Activated CD4-positive, alpha-beta T cell treated with anti-CD3 and anti-CD28 coated beads, Interleukin-2, amount 10 ng/mL, durations not matched to agents 7 days and 5 days (primary cell): Measurements from ENCODE around the gene ZNF554. TPM values are rescaled to one million over a fixed set of nuclear protein-coding genes. Genes with fewer than 3 reads are reported as not detected.
"Not testable (repeated sequence)": the region's sequence is repeated elsewhere in the genome, so short reads cannot be mapped to it uniquely, and the experiment has no call there.

Experiments
- CTCF ChIA-PET: fragments of 350-600 bp; sonication (Branson Sonifier 250); formaldehyde crosslinking; loops from one replicate; lab custom pipeline; 2021; ENCODE audit warnings: antibody characterized with exemption; lab: Charles Lee
- POLR2A ChIA-PET: fragments of 350-600 bp; sonication (Branson Sonifier 250); formaldehyde crosslinking; loops from one replicate; lab custom pipeline; 2021; ENCODE audit warnings: antibody characterized with exemption; lab: Charles Lee
- DNase-seq: peaks from one replicate; pipeline ENCODE4 v3.0.0-alpha.2; 2020
- H3K27ac Mint-ChIP-seq: one replicate; pipeline ENCODE4 v1.8.0; 2021; ENCODE audit warnings: mild to moderate bottlenecking, moderate library complexity, mixed read lengths
- H3K27me3 Mint-ChIP-seq: one replicate; pipeline ENCODE4 v1.8.0; 2021; ENCODE audit warnings: mixed read lengths
- H3K36me3 Mint-ChIP-seq: one replicate; pipeline ENCODE4 v1.8.0; 2021; ENCODE audit warnings: low read depth, mixed read lengths
- H3K4me1 Mint-ChIP-seq: one replicate; pipeline ENCODE4 v1.8.0; 2021; ENCODE audit warnings: mixed read lengths
- H3K4me3 Mint-ChIP-seq: one replicate; pipeline ENCODE4 v1.8.0; 2021; ENCODE audit warnings: mild to moderate bottlenecking, moderate library complexity, mixed read lengths
- H3K9me3 Mint-ChIP-seq: one replicate; pipeline ENCODE4 v1.8.0; 2021; ENCODE audit warnings: mixed read lengths
- total RNA-seq, 2 experiments: library from RNA; stranded (reverse); gene quantifications; one replicate each; pipeline ENCODE4 v1.2.3, GENCODE V29; 2021

Gene ZNF554
- total RNA-seq, 2 experiments from 2014 or later: 4.1 to 4.6 TPM

- no peaks in the 10 kb centered on the region for H3K9me3 Mint-ChIP-seq
- H3K4me3 Mint-ChIP-seq: peak overlapping the region; percentile 91
- H3K4me1 Mint-ChIP-seq: peaks cover 58% of the 10 kb centered on the region
- no peaks in the 10 kb centered on the region for H3K27me3 Mint-ChIP-seq
- DNase-seq: no peak
- H3K27ac Mint-ChIP-seq: peak overlapping the region; percentile 96
- ChIA-PET CTCF (interaction anchor here (1.0 to 1.7 kb wide), 5 partner anchors 8 to 568 kb away, joined by 3 to 6 read pairs (median 4); no protein-coding TSS in a partner anchor), POLR2A (no interaction called here)
- H3K36me3 Mint-ChIP-seq: no peaks in the 10 kb centered on the region
Measured at GRCh38 chr19:2782329-2782935, 37.2 kb upstream of the ZNF554 start.

- Mint-ChIP-seq H3K9me3 (no peaks in the 10 kb centered on the region), H3K27me3 (no peaks in the 10 kb centered on the region), H3K4me3 (peak within 1 kb of the TSS; percentile 93), H3K36me3 (peaks cover 5% of the 10 kb centered on the region), H3K27ac (peak within 1 kb of the TSS; percentile 96), H3K4me1 (peaks cover 62% of the 10 kb centered on the region)
- DNase-seq: peak; percentile 98
- POLR2A ChIA-PET: interaction anchor here (0.7 kb wide), 1 partner anchor 1029 kb away, joined by 3 read pairs; no protein-coding TSS in a partner anchor
- CTCF ChIA-PET: interaction anchor here (1.0 to 1.6 kb wide), 5 partner anchors 9 to 569 kb away, joined by 3 to 6 read pairs (median 3); no protein-coding TSS in a partner anchor
Measured at GRCh38 chr19:2782936-2783780, 36.5 kb upstream of the ZNF554 start, which contains the start of gene SGTA. SGTA (minus strand) TSS chr19:2783273; CDS start chr19:2769068, 14,205 bp downstream.

DNA sequence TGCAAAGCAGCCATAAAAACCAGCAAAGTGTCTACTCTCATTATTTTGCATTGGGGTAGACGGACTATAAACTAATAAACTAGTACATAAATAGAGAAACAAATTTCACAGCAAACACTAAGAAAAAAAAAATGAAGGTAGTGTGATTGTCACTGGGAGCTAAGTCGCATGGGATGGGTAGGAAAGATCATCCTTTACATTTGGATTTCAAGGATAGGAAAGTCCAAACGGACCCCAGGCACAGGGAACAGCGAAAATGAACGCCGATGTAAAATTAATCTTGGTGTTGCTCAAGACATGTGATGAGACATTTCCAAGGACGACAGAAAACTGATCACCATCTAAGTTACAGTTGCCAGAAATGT, 35.9 kb upstream of the ZNF554 start:
- H3K4me1 Mint-ChIP-seq: peaks cover 62% of the 10 kb centered on the region
- H3K9me3 Mint-ChIP-seq: no peaks in the 10 kb centered on the region
- DNase-seq: no peak
- H3K36me3 Mint-ChIP-seq: peaks cover 6% of the 10 kb centered on the region
- H3K27me3 Mint-ChIP-seq: no peaks in the 10 kb centered on the region
- H3K27ac Mint-ChIP-seq: peak overlapping the region; percentile 96
- H3K4me3 Mint-ChIP-seq: peak overlapping the region; percentile 93
- ChIA-PET CTCF (interaction anchor here (1.0 to 1.6 kb wide), 5 partner anchors 9 to 569 kb away, joined by 3 to 6 read pairs (median 3); no protein-coding TSS in a partner anchor), POLR2A (interaction anchor here (0.7 kb wide), 1 partner anchor 1029 kb away, joined by 3 read pairs; no protein-coding TSS in a partner anchor)

DNA sequence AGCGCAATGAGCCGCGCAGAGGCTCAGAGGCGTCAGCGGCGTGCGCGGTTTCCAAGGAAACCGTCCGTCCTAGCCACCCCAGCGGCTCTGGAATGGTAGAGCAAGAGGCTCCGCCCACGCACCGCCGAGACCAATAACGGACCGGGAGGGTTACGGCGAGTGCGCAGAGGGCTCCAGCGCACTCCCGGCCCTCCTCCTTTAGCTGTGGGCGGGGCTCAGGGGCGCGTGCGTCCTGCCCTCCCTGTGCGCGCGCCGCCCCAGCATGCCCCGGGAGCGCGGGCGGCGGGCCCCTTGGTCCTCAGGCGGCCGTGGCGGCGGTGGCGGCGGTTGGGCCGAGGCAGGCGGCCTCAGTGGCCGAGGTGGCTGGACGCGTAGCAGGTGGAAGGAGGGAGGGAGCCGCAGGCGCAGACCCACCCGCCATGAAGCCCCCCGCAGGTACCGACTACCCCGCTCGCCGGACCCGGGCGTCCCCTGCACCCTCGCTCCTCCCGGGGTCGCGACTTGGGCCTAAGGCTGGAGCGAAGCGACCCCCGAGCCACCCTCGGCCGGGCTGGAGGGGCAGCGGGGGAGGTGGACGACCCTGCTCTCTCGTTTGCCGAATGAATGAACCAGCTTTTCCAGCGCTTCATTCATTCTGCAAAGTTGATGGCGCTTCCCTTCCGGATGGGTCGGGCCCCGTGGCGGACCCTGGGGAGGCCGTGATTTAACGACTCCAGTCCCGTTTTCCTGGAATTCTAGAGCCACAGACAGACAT, 34.2 kb upstream of the ZNF554 start, which contains the start of gene THOP1:
Gene THOP1, plus strand, starts transcription at position 260 of the 754 bp plus-strand sequence. Its CDS starts 160 bp downstream, at position 420.
- ChIA-PET POLR2A (interaction anchor here (0.7 kb wide), 1 partner anchor 187 kb away, joined by 3 read pairs; no protein-coding TSS in a partner anchor), CTCF (interaction anchor here (0.6 kb wide), 1 partner anchor 165 kb away, joined by 3 read pairs; no protein-coding TSS in a partner anchor)
- peaks cover 57% of the 10 kb centered on the region for H3K4me1 Mint-ChIP-seq
- H3K27ac Mint-ChIP-seq: peak within 1 kb of the TSS; percentile 84
- H3K27me3 Mint-ChIP-seq: no peaks in the 10 kb centered on the region
- peak; percentile 99 for DNase-seq
- H3K4me3 Mint-ChIP-seq: peak within 1 kb of the TSS; percentile 93
- no peaks in the 10 kb centered on the region for H3K9me3 Mint-ChIP-seq
- H3K36me3 Mint-ChIP-seq: peaks cover 6% of the 10 kb centered on the region

- Mint-ChIP-seq H3K4me1 (peaks cover 43% of the 10 kb centered on the region), H3K27ac (no peak overlapping the region), H3K9me3 (no peaks in the 10 kb centered on the region), H3K4me3 (peak overlapping the region; percentile 93), H3K36me3 (peaks cover 6% of the 10 kb centered on the region), H3K27me3 (no peaks in the 10 kb centered on the region)
- ChIA-PET CTCF (interaction anchor here (1.2 kb wide), 2 partner anchors 16 to 32 kb away, joined by 3 read pairs; no protein-coding TSS in a partner anchor), POLR2A (no interaction called here)
- no peak for DNase-seq
Measured at GRCh38 chr19:2787115-2787514, 32.6 kb upstream of the ZNF554 start.

- ChIA-PET POLR2A (no interaction called here), CTCF (interaction anchor here (0.5 to 1.2 kb wide), 2 partner anchors 31 to 315 kb away, joined by 3 read pairs; no protein-coding TSS in a partner anchor)
- Mint-ChIP-seq H3K36me3 (peaks cover 9% of the 10 kb centered on the region), H3K27ac (no peak overlapping the region), H3K9me3 (no peaks in the 10 kb centered on the region), H3K4me3 (peak overlapping the region; percentile 16), H3K4me1 (peaks cover 38% of the 10 kb centered on the region), H3K27me3 (no peaks in the 10 kb centered on the region)
- no peak for DNase-seq
Measured at GRCh38 chr19:2788237-2788636, 31.4 kb upstream of the ZNF554 start.

DNA sequence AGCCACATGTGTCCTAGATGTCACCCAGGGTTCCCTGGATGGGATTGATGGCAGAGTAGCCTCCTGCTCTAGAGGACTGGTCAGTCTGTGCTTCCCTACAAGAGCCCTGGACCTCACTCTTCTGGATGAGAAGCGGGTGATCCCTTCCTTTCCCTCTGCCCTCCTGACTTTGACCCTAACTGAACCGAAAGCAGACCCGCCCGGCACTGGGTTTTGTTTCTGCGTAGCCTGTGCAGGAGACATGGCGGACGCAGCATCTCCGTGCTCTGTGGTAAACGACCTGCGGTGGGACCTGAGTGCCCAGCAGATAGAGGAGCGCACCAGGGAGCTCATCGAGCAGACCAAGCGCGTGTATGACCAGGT, 29.5 kb upstream of the ZNF554 start:
- H3K27me3 Mint-ChIP-seq: no peaks in the 10 kb centered on the region
- peaks cover 20% of the 10 kb centered on the region for H3K4me1 Mint-ChIP-seq
- DNase-seq: no peak
- H3K27ac Mint-ChIP-seq: no peak overlapping the region
- ChIA-PET CTCF (no interaction called here), POLR2A (no interaction called here)
- H3K9me3 Mint-ChIP-seq: no peaks in the 10 kb centered on the region
- H3K36me3 Mint-ChIP-seq: peaks cover 15% of the 10 kb centered on the region
- no peak overlapping the region for H3K4me3 Mint-ChIP-seq

DNA sequence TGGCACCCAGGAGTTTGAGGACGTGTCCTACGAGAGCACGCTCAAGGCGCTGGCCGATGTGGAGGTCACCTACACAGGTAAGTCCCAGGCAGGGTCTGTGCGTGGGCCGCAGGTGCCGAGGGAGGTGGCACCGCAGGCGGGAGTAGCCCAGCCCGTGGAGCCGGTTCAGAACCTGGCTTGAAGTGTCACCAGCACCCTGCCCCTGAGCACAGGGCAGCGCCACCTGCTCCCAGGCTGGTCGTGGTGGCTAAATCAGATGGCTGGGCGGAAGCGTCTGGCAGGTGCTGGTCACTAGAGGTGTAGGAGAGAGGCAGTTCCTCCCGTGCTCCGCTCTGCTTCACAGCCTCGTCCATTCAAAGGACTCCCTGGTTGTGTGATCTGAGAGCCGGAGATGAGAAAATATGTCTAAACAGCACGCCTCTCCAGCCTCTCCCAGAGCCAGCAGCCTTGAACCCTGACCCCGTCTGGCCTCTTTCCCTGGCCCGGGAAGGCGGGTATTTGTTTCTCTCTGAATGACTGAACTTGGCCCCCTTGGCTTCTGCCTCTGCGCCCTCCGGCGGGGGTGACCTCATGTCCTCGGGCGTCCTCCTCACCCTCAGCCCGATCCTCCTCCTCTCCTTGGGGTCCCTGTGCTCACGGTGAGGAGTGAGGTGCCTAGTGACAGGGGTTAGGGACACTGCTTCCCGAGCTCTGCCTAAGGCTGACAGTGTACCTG, 29.0 kb upstream of the ZNF554 start:
- peaks cover 19% of the 10 kb centered on the region for H3K4me1 Mint-ChIP-seq
- DNase-seq: no peak
- peaks cover 20% of the 10 kb centered on the region for H3K36me3 Mint-ChIP-seq
- POLR2A ChIA-PET: no interaction called here
- no peak overlapping the region for H3K27ac Mint-ChIP-seq
- CTCF ChIA-PET: no interaction called here
- no peak overlapping the region for H3K4me3 Mint-ChIP-seq
- H3K9me3 Mint-ChIP-seq: no peaks in the 10 kb centered on the region
- H3K27me3 Mint-ChIP-seq: no peaks in the 10 kb centered on the region

GRCh38 chr19:2791440-2791839, 28.2 kb upstream of the ZNF554 start:
- Mint-ChIP-seq H3K27ac (no peak overlapping the region), H3K9me3 (no peaks in the 10 kb centered on the region), H3K36me3 (peaks cover 26% of the 10 kb centered on the region), H3K4me1 (peaks cover 12% of the 10 kb centered on the region), H3K4me3 (no peak overlapping the region), H3K27me3 (no peaks in the 10 kb centered on the region)
- ChIA-PET POLR2A (no interaction called here), CTCF (no interaction called here)
- DNase-seq: no peak

DNA sequence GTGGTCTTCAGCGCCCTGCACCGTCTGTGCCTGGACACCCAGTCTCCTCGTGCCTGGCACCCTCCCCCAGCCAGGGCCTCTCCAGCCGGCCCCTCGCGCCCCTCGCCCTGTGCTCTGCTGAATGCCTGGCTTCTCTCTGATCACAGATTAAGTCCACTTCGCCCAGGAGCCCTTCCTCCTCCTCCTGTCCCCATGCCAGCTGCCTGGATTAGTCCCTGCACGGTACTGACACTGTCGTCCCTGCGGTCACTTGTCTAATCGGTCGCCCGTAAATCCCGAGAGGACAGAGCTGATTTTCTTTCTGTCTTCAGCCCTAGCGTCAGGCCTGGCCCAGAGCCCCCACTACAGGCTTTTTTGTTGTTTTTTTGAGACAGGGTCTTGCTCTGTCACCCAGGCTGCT, 27.8 kb upstream of the ZNF554 start:
- H3K36me3 Mint-ChIP-seq: peaks cover 26% of the 10 kb centered on the region
- ChIA-PET POLR2A (no interaction called here), CTCF (no interaction called here)
- no peak for DNase-seq
- peaks cover 11% of the 10 kb centered on the region for H3K4me1 Mint-ChIP-seq
- H3K27ac Mint-ChIP-seq: peak overlapping the region; percentile 69
- H3K9me3 Mint-ChIP-seq: no peaks in the 10 kb centered on the region
- H3K27me3 Mint-ChIP-seq: no peaks in the 10 kb centered on the region
- H3K4me3 Mint-ChIP-seq: no peak overlapping the region

DNA sequence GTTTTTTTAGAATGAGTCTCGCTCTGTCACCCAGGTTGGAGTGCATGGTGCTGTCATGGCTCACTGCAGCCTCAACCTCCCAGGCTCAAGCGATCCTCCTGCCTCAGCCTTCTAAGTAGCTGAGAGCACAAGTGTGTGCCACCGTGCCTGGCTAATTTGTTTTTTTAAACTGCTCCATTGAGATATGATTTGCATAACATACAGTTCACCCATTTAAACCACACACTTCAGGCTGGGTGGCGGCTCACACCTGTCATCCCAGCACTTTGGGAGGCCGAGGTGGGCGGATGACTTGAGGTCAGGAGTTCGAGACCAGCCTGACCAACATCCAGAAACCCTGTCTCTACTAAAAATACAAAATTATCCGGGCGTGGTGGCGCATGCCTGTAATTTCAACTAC, 27.0 kb upstream of the ZNF554 start:
- H3K27me3 Mint-ChIP-seq, CTCF ChIA-PET: not testable (repeated sequence)
- H3K36me3 Mint-ChIP-seq: peaks cover 26% of the 10 kb centered on the region

DNA sequence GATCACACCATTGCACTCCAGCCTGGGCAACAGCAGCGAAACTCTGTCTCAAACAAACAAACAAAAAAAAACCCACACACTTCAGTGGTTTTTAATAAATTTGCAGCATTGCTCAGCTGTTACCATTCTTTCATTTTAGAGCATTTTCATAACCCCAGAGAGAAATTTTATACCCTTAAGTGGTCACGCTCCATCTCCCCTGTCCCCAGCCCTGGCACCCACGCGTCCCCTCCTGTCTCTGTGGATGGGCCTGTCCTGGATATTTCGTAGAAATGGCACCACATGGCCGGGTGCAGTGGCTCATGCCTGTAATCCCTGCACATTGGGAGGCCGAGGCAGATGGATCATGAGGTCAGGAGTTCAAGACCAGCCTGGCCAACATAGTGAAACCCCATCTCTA, 26.5 kb upstream of the ZNF554 start:
- Mint-ChIP-seq H3K4me3 (no peak overlapping the region), H3K36me3 (peaks cover 22% of the 10 kb centered on the region), H3K4me1 (peaks cover 2% of the 10 kb centered on the region), H3K27me3 (no peaks in the 10 kb centered on the region), H3K9me3 (no peaks in the 10 kb centered on the region), H3K27ac (no peak overlapping the region)
- ChIA-PET CTCF (no interaction called here), POLR2A (no interaction called here)
- no peak for DNase-seq

More for the DNA sequence above, 27.0 kb upstream of the ZNF554 start:
- H3K4me3 Mint-ChIP-seq, H3K27ac Mint-ChIP-seq, POLR2A ChIA-PET, DNase-seq, H3K9me3 Mint-ChIP-seq, H3K4me1 Mint-ChIP-seq: not testable (repeated sequence)
